NK-92 treated with Interleukin-12 subunit alpha and Interleukin-12 subunit beta, amount 100 ng/mL, for 24 hours (cell line): ENCODE results near the gene FAT3.

Source experiments
- DNase-seq: peaks from one replicate; lab custom pipeline; 2025; lab: John Stamatoyannopoulos, UW

Gene FAT3

GRCh38 chr11:92224407-92225124 lies at the start of gene FAT3:
Gene FAT3 (plus strand): TSS chr11:92224818. CDS start chr11:92352113, 127,295 bp downstream.
- DNase-seq, result no peak

GRCh38 chr11:92179017-92179670 lies 45.5 kb upstream of the FAT3 start:
- DNase-seq, result no peak

- no peak for DNase-seq
Measured at GRCh38 chr11:92180226-92180625, 44.4 kb upstream of the FAT3 start.

- DNase-seq, result no peak
Measured at GRCh38 chr11:92180664-92181251, 43.9 kb upstream of the FAT3 start.

GRCh38 chr11:92190535-92191206 lies 33.9 kb upstream of the FAT3 start:
- no peak for DNase-seq

GRCh38 chr11:92192141-92192540 lies 32.5 kb upstream of the FAT3 start:
- DNase-seq, result no peak

GRCh38 chr11:92198268-92198667 lies 26.4 kb upstream of the FAT3 start:
- no peak for DNase-seq

GRCh38 chr11:92199991-92200390 lies 24.6 kb upstream of the FAT3 start:
- DNase-seq, result no peak

- no peak for DNase-seq
Measured at GRCh38 chr11:92204731-92205130, 19.9 kb upstream of the FAT3 start.

- no peak for DNase-seq
Measured at GRCh38 chr11:92206441-92206840, 18.2 kb upstream of the FAT3 start.

- no peak for DNase-seq
Measured at GRCh38 chr11:92211576-92212167, 12.9 kb upstream of the FAT3 start.

- no peak for DNase-seq
Measured at GRCh38 chr11:92212530-92212929, 12.1 kb upstream of the FAT3 start.

GRCh38 chr11:92216789-92217188 lies 7.8 kb upstream of the FAT3 start:
- DNase-seq, result no peak

GRCh38 chr11:92219476-92219875 lies 5.1 kb upstream of the FAT3 start:
- no peak for DNase-seq

GRCh38 chr11:92222701-92223100 lies 1.9 kb upstream of the FAT3 start:
- DNase-seq, result no peak

- DNase-seq, result no peak
Measured at GRCh38 chr11:92224054-92224406, 588 bp upstream of the FAT3 start.

GRCh38 chr11:92225125-92225567 lies 528 bp downstream of the FAT3 start:
- no peak for DNase-seq

- no peak for DNase-seq
Measured at GRCh38 chr11:92225568-92226330, 1.1 kb downstream of the FAT3 start.

- DNase-seq, result no peak
Measured at GRCh38 chr11:92226331-92227229, 2.0 kb downstream of the FAT3 start.

GRCh38 chr11:92227230-92227814 lies 2.7 kb downstream of the FAT3 start:
- DNase-seq, result no peak
